Lower lobe of right lung (tissue), 2 donors: Measurements from ENCODE around the gene MED13L. TPM values are rescaled to one million over a fixed set of nuclear protein-coding genes. Genes with fewer than 3 reads are reported as not detected.

Experiments
- ATAC-seq, 2 donors: fragments of 200-7000 bp; cut with Tn5 transposase; one replicate each; pipeline ENCODE4 v1.9.1; 2020 to 2022; ENCODE audit warnings: mild to moderate bottlenecking in 2 of 2, moderate library complexity in 2 of 2
- DNase-seq: peaks from one replicate; pipeline ENCODE4 v3.0.0-alpha.2; 2020
- H3K27ac ChIP-seq: fragments of 200-600 bp; one replicate; pipeline ENCODE4 v1.8.0; 2022
- H3K27me3 ChIP-seq: fragments of 200-600 bp; one replicate; pipeline ENCODE4 v1.8.0; 2022; ENCODE audit warnings: low read depth
- H3K36me3 ChIP-seq: fragments of 200-600 bp; one replicate; pipeline ENCODE4 v1.8.0; 2022; ENCODE audit warnings: mild to moderate bottlenecking
- H3K4me1 ChIP-seq: fragments of 200-600 bp; one replicate; pipeline ENCODE4 v1.8.0; 2022
- H3K4me3 ChIP-seq: fragments of 200-600 bp; one replicate; pipeline ENCODE4 v1.8.0; 2022; ENCODE audit warnings: mild to moderate bottlenecking
- H3K9me3 ChIP-seq: fragments of 200-600 bp; one replicate; pipeline ENCODE4 v1.8.0; 2022
- CTCF ChIP-seq: fragments of 200-600 bp; IDR thresholded peaks from one replicate; pipeline ENCODE4 v1.8.0; 2022; ENCODE audit warnings: antibody characterized with exemption, mild to moderate bottlenecking
- intact Hi-C: fragments of 100-400 bp; cut with DNase I; formaldehyde crosslinking; loops from one replicate; pipeline ENCODE4 v1.11.0; 2022
- total RNA-seq: library from RNA; stranded (reverse); fragmentation: NEBNext Ultra II Directional; extraction: Animal tissue kit (Norgen Biotek cat#: 25700); gene quantifications from one replicate; pipeline ENCODE4 v1.2.1, GENCODE V29; 2021
- donor health status: DM: no; HTN: yes; CAD: no; lungs with severe emphysema.

The MED13L gene
- total RNA-seq, 1 donor from 2014 or later, result 148 TPM

GRCh38 chr12:115998794-115999478, 278.6 kb downstream of the MED13L start:
- Histone ChIP-seq H3K4me3 (no peak overlapping the region), H3K27me3 (no peaks in the 10 kb centered on the region), H3K27ac (no peak overlapping the region), H3K9me3 (no peaks in the 10 kb centered on the region), H3K4me1 (peaks cover 13% of the 10 kb centered on the region), H3K36me3 (peaks cover 63% of the 10 kb centered on the region)
- intact Hi-C loops, result no loop called here
- peak in 1 of 2 donors; percentile 46 for ATAC-seq
- no peak for DNase-seq
- TF ChIP-seq CTCF, result no peak

DNA sequence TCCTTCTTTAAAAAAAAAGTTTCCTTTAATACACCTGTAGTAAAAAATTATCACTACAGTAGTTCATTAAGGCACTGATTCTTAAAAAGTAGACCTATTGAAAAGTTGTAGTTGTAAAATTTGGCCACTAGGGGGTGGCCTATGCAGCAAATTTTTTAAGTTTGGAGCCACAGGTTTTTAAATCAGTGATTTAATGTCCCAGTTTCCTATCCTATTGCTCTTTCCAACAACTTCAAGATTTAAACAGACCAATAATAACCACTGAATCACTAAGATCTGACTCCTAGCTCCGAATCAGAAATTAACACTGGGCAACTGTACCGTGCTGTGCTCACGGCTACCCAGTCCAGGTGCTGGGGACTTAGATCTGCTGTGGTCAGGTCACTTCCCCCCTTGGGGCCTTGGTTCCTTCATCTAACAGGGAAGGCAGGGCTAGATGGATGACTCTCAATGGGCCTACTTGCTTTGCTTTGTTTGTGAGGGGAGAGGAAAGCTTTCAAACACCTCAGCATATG, 279.3 kb downstream of the MED13L start:
- DNase-seq (no peak), ATAC-seq (peak; percentile 70 to 71)
- H3K36me3 ChIP-seq, result peaks cover 70% of the 10 kb centered on the region
- H3K27me3 ChIP-seq, result no peaks in the 10 kb centered on the region
- no peak overlapping the region for H3K27ac ChIP-seq
- H3K4me3 ChIP-seq, result no peak overlapping the region
- intact Hi-C loops, result no loop called here
- no peaks in the 10 kb centered on the region for H3K9me3 ChIP-seq
- H3K4me1 ChIP-seq, result peaks cover 13% of the 10 kb centered on the region
- TF ChIP-seq CTCF, result peak; percentile 73

DNA sequence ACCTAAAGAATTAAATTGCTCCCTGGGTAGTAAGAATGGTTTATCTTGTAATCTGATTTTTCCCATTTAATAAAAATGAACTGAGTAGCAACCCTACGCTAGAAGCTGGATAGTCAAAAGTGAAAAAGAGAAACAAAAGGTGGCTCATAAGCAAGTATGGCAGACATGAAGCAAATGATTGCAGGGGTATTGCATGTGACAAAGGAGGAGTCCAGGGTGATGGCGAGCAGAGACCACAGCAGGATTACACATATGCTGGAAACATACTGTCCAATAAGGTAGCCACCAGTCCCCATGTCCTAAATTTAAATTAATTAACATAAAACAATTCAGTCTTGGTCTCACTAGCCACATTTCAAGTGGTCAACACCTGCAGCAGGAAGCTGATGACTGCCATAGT, 283.8 kb downstream of the MED13L start:
- DNase-seq, result no peak
- Histone ChIP-seq H3K36me3 (peaks cover 84% of the 10 kb centered on the region), H3K27me3 (no peaks in the 10 kb centered on the region), H3K27ac (no peak overlapping the region), H3K9me3 (no peaks in the 10 kb centered on the region), H3K4me1 (peaks cover 11% of the 10 kb centered on the region), H3K4me3 (no peak overlapping the region)
- TF ChIP-seq CTCF, result no peak
- intact Hi-C loops, result no loop called here
- ATAC-seq, result no peak

DNA sequence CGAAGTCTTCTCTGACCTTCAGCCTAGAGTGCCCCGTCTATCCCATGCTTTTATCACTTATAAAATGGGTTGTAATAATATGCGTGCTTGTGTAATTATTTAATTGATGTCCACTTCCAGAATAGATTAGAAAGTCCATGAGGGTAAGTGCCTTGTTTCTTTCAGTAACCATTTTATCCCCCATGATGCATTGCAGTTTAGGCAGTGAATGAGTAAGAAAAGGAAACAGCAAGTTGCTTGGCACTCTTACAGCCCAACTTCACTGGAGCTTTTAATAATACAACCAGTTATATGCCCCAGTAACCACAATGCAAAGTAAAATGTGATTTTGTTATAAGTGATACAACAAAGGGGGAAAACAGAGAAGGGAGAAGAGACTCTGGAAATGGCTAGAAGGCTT, 287.3 kb downstream of the MED13L start:
- Histone ChIP-seq H3K27ac (no peak overlapping the region), H3K4me3 (no peak overlapping the region), H3K9me3 (no peaks in the 10 kb centered on the region), H3K4me1 (peaks cover 10% of the 10 kb centered on the region), H3K27me3 (no peaks in the 10 kb centered on the region), H3K36me3 (peaks cover 91% of the 10 kb centered on the region)
- intact Hi-C loops, result no loop called here
- ATAC-seq (no peak), DNase-seq (no peak)
- TF ChIP-seq CTCF, result no peak

DNA sequence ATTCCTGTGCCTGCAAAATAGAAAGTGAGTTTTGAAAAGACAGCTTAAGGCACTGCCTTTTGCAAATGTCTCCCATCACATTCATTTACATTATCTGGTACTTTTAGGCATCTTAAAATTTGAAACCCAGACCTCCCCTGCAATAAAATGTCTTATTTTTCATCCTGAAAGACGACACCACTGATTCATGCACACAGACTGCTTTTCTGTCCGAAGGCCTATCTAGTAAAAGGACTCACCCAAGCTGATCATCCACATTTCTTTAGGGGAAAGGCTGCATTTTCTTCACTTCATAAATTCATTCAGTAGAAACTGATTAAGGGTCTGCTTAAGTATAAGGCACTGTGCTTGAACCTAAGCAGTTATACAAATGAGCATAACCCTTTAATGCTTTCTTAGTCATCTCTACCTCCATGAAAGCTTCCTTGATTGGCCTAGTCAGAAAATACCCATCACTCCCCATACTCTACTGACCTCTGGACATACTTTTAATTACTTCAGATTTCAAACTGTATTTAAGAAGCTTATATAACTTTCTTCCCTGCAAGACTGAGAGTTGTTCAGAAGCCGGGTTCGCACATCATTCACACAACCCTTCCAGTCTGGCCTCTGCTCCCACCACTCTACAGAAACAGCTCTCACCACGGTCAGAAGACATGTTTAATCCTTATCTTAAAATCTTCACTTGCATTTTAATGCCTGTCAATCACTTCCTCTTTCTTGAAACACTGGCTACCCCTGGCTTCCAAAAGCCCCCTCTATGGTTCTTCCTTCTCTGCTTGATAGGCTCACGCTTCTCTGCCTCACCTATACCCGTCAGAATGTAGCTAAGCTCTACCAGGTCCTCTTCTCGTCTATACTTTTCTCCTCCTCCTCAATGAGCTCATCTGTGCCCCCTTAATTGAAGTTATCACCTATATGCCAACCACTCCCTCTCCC, 288.6 kb downstream of the MED13L start:
- intact Hi-C loops, result no loop called here
- TF ChIP-seq CTCF, result no peak
- H3K4me3 ChIP-seq, result no peak overlapping the region
- peaks cover 91% of the 10 kb centered on the region for H3K36me3 ChIP-seq
- H3K27ac ChIP-seq, result no peak overlapping the region
- H3K4me1 ChIP-seq, result peaks cover 10% of the 10 kb centered on the region
- H3K27me3 ChIP-seq, result no peaks in the 10 kb centered on the region
- no peak for DNase-seq
- ATAC-seq, result no peak
- no peaks in the 10 kb centered on the region for H3K9me3 ChIP-seq
